ENCODE results near the gene CIB4.

Gene CIB4

DNA sequence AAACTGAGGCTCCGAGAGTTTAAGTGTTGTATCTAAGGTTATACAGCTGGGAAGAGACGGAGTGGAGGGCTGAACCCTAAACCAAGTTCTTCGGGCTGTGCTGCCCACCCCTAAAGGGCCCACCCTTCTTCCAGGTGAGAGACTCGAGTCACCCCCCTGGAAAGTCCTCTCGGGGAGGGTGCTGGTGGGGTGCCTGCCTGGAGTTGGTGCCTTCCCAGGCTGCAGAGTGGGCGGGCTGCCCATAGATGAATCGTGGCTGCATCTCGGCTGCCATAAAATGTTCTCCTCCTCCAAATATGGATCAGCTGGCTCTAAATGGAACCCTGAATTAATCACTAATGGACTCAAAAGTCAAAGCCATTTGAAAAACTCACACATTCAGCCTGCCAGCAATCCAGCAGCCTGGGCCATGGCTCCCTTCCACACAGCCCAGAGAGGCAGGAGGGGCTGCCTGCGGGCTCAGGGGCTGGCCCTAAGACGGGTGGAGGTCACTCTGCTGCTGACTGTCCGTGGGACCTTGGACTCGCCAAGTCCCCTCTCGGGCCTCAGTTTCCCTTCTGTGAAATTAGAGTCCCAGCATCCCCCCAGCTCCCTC is 7.7 kb downstream of the CIB4 start:
- TF ChIP-seq, protein P1, sequence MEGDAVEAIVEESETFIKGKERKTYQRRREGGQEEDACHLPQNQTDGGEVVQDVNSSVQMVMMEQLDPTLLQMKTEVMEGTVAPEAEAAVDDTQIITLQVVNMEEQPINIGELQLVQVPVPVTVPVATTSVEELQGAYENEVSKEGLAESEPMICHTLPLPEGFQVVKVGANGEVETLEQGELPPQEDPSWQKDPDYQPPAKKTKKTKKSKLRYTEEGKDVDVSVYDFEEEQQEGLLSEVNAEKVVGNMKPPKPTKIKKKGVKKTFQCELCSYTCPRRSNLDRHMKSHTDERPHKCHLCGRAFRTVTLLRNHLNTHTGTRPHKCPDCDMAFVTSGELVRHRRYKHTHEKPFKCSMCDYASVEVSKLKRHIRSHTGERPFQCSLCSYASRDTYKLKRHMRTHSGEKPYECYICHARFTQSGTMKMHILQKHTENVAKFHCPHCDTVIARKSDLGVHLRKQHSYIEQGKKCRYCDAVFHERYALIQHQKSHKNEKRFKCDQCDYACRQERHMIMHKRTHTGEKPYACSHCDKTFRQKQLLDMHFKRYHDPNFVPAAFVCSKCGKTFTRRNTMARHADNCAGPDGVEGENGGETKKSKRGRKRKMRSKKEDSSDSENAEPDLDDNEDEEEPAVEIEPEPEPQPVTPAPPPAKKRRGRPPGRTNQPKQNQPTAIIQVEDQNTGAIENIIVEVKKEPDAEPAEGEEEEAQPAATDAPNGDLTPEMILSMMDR (IDR thresholded peaks at IDR 0.05; ENCODE audit: low read depth, low read length), result no peak
- H3K9me3 ChIP-seq (ENCODE audit: severe bottlenecking), result no peaks in the 10 kb centered on the region
- no peaks in the 10 kb centered on the region for H3K27me3 ChIP-seq (ENCODE audit: insufficient read depth, low read depth, severe bottlenecking)
- H3K27ac ChIP-seq, result no peak overlapping the region
- no peaks in the 10 kb centered on the region for H3K36me3 ChIP-seq
- no peak overlapping the region for H3K4me3 ChIP-seq (ENCODE audit: low read depth, low read length)
- no peak for DNase-seq

GRCh38 chr2:26632624-26633185 is 8.5 kb downstream of the CIB4 start:
- Histone ChIP-seq H3K27ac (no peak overlapping the region), H3K27me3 (ENCODE audit: insufficient read depth, low read depth, severe bottlenecking) (no peaks in the 10 kb centered on the region), H3K9me3 (ENCODE audit: severe bottlenecking) (no peaks in the 10 kb centered on the region), H3K4me3 (ENCODE audit: low read depth, low read length) (no peak overlapping the region), H3K36me3 (no peaks in the 10 kb centered on the region)
- TF ChIP-seq, protein P1 (IDR thresholded peaks at IDR 0.05; ENCODE audit: low read depth, low read length), result no peak
- no peak for DNase-seq

DNA sequence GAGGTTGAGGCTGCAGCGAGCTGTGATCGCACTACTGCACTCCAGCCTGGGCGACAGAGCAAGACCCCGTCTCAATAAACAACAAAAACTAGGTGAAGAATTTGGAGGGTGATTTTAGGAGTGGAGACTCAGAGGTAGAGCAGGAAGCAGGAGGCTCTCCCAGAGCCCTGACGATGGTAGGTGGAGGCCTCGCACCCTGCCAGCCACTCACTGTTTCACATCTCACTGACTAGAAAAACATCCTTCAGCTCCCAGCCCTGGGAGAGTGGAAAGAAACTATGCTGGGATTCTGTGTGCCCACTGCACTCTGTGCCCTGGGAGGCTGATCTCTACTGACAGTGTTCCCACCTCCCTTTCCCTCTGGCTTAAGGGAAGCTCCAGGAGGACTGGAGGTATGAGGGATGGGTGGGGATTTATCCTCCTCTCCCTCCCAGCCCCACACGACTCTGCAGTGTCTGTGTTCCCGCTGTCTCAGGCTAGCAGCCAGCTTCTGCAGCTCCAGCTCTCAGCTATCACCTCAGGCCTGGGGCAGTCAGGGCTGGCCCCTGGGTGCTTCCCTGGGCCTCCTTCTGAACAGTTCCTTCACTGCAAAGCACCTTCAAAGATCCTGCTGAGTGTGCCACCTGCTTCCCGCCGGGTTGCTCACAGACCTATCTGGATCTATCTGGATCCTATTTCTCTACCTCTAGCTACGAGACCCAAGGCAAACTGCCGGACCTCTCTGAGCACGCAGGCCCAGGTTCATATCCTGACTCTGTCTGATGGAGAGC is 9.6 kb downstream of the CIB4 start:
- Histone ChIP-seq H3K36me3 (no peaks in the 10 kb centered on the region), H3K9me3 (ENCODE audit: severe bottlenecking) (no peaks in the 10 kb centered on the region), H3K27ac (no peak overlapping the region), H3K4me3 (ENCODE audit: low read depth, low read length) (no peak overlapping the region), H3K27me3 (ENCODE audit: insufficient read depth, low read depth, severe bottlenecking) (no peaks in the 10 kb centered on the region)
- TF ChIP-seq, protein P1 (IDR thresholded peaks at IDR 0.05; ENCODE audit: low read depth, low read length), result no peak
- DNase-seq, result peak; percentile 58

DNA sequence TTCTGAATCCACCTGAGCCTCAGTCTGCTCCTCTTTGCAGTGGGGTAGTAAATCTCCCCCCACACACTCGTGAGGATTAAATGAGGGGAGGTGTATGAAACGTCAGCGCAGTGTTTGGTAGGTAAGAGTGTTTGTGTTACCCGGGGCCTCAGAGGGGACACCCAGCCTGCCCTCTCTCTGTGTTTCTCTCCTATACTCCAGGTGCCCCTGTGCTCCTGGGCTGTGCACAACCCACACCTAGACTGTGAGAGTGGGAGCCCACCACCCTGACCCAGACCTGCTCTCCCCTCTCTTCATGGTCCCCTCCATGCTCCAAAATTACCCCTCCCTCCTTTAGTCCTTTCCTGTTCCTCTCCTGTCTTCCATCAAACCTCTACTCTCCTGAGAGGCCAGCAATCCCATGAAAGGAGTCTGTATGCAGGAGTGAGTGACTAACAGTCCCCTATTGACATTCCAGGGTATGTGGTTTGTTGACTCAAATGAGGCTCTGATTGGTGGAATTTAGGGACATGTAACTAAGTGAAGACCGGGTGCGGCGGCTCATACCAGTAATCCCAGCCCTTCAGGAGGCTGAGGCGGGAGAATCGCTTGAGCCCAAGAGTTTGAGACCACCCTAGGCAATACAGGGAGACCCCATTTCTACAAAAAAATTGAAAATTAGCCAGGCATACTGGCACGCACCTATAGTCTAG is 10.4 kb downstream of the CIB4 start:
- H3K9me3 ChIP-seq (ENCODE audit: severe bottlenecking), result peaks cover 3% of the 10 kb centered on the region
- TF ChIP-seq, protein P1 (IDR thresholded peaks at IDR 0.05; ENCODE audit: low read depth, low read length), result no peak
- no peak for DNase-seq
- no peaks in the 10 kb centered on the region for H3K36me3 ChIP-seq
- no peak overlapping the region for H3K4me3 ChIP-seq (ENCODE audit: low read depth, low read length)
- no peaks in the 10 kb centered on the region for H3K27me3 ChIP-seq (ENCODE audit: insufficient read depth, low read depth, severe bottlenecking)
- H3K27ac ChIP-seq, result no peak overlapping the region; the same call in 1 of the 2 replicates

DNA sequence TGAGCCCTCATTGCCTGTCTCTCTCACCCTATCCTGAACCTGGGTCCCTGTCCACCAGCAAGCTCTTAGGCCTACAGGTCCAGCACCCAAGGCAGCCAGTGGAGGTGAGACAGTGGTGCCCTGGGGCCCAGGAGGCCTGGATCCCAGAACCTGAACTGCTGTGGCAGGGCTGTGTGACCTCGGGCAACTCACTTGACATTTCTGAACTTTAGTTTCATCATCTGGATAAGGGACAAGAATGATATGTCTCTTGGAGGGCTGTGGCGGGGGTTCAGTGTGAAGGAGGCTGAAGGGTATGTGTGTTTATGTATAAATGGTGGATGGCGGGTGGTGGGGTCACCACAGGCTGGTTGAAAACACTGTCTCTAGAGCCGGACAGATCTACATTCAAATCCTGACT is 10.9 kb downstream of the CIB4 start:
- no peaks in the 10 kb centered on the region for H3K27me3 ChIP-seq (ENCODE audit: insufficient read depth, low read depth, severe bottlenecking)
- H3K4me3 ChIP-seq (ENCODE audit: low read depth, low read length), result no peak overlapping the region
- H3K36me3 ChIP-seq, result no peaks in the 10 kb centered on the region
- peak overlapping the region; percentile 28 for H3K27ac ChIP-seq
- H3K9me3 ChIP-seq (ENCODE audit: severe bottlenecking), result peaks cover 3% of the 10 kb centered on the region
- DNase-seq, result no peak
- TF ChIP-seq, protein P1 (IDR thresholded peaks at IDR 0.05; ENCODE audit: low read depth, low read length), result no peak

Data from WERI-Rb-1 (cell line).